DND-41 (cell line): ENCODE data around the gene SLC2A9.

Source experiments
- ATAC-seq: fragments of 200-7000 bp; cut with Tn5 transposase; 3 replicates; pipeline ENCODE4 v1.9.1; 2021; ENCODE audit warnings: low read depth; ENCODE audit not compliant: insufficient read depth
- DNase-seq: peaks from one replicate; pipeline ENCODE4 v3.0.0-alpha.2; 2020
- H2AFZ ChIP-seq: 2 replicates; pipeline ENCODE4 v1.6.0; 2012; ENCODE audit warnings: low read depth, low read length
- H3K27ac ChIP-seq: 2 replicates; pipeline ENCODE4 v1.5.1; 2012; ENCODE audit warnings: low read length, inconsistent platforms
- H3K27me3 ChIP-seq: fragments of 200-600 bp; sonication (generic); 2 replicates; pipeline ENCODE4 v1.6.0; 2012; ENCODE audit warnings: low read length, mild to moderate bottlenecking, inconsistent platforms; ENCODE audit not compliant: insufficient read depth, poor library complexity
- H3K36me3 ChIP-seq: 2 replicates; pipeline ENCODE4 v1.5.1; 2012; ENCODE audit warnings: low read length, inconsistent platforms; ENCODE audit not compliant: insufficient read depth
- H3K4me1 ChIP-seq: 2 replicates; pipeline ENCODE4 v1.5.1; 2012; ENCODE audit warnings: mild to moderate bottlenecking, low read length; ENCODE audit not compliant: insufficient read depth
- H3K4me2 ChIP-seq: 2 replicates; pipeline ENCODE4 v1.6.0; 2012; ENCODE audit warnings: mild to moderate bottlenecking, moderate library complexity, low read length, inconsistent platforms; ENCODE audit not compliant: insufficient read depth
- H3K4me3 ChIP-seq, 2 experiments: fragments of 200-600 bp in 1 of 2; shearing (Covaris generic) in 1 of 2; 2 replicates each; pipeline ENCODE4 v1.5.1; 2012 to 2016; ENCODE audit warnings: inconsistent platforms in 2 of 2, low read length in 2 of 2, mild to moderate bottlenecking in 2 of 2, low read depth in 1 of 2, moderate library complexity in 1 of 2
- H3K79me2 ChIP-seq: 2 replicates; pipeline ENCODE4 v1.6.0; 2012; ENCODE audit warnings: low read length, inconsistent platforms; ENCODE audit not compliant: insufficient read depth
- H3K9ac ChIP-seq: 2 replicates; pipeline ENCODE4 v1.6.0; 2012; ENCODE audit warnings: low read depth, mild to moderate bottlenecking, inconsistent platforms, low read length, moderate library complexity
- H3K9me3 ChIP-seq: 2 replicates; pipeline ENCODE4 v1.5.1; 2012; ENCODE audit warnings: low read length, moderate library complexity, mild to moderate bottlenecking, inconsistent platforms; ENCODE audit not compliant: insufficient read depth, severe bottlenecking
- H4K20me1 ChIP-seq: 2 replicates; pipeline ENCODE4 v1.6.0; 2012; ENCODE audit warnings: low read length; ENCODE audit not compliant: insufficient read depth
- EZH2 ChIP-seq: IDR thresholded peaks from 3 replicates; pipeline ENCODE4 v1.6.1; 2012; ENCODE audit warnings: borderline replicate concordance, low read depth, mild to moderate bottlenecking, moderate library complexity, low read length, inconsistent platforms; ENCODE audit not compliant: severe bottlenecking
- TF ChIP-seq, protein P1 (sequence below): IDR thresholded peaks from 2 replicates; pipeline ENCODE4 v1.5.1; 2012; ENCODE audit warnings: borderline replicate concordance, low read length, moderate library complexity, mild to moderate bottlenecking; ENCODE audit not compliant: poor library complexity, severe bottlenecking; ENCODE audit errors: extremely low read depth

Gene SLC2A9

DNA sequence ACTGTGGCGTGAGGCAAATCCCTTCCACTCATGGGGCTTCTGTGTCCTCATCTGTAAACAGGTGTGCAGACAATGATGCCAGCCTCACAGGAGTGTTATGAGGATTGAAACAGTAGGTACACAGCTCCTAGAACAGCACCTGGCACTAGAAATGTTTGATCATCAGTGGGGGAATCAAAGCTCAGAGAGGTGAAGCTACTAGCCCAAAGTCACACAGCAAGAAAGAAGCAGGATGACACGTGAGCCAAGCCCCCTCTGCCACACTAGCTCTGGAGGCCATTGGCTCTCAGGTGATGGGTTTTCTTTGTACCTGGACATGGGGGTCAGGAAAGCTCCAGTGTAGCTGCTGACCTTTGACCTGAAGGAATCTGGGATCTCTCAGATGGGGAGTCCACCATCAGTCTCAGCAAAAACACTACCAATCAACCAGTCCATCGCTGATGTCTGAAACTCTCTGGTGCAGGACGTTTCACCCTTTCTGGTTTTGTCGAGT, 13.4 kb upstream of the SLC2A9 start:
- no peaks in the 10 kb centered on the region for H3K4me1 ChIP-seq
- peaks cover 2% of the 10 kb centered on the region for H3K27me3 ChIP-seq
- no peak for ATAC-seq
- H3K9me3 ChIP-seq: no peaks in the 10 kb centered on the region
- H3K36me3 ChIP-seq: no peaks in the 10 kb centered on the region
- no peak overlapping the region for H3K4me2 ChIP-seq
- TF ChIP-seq, protein P1, sequence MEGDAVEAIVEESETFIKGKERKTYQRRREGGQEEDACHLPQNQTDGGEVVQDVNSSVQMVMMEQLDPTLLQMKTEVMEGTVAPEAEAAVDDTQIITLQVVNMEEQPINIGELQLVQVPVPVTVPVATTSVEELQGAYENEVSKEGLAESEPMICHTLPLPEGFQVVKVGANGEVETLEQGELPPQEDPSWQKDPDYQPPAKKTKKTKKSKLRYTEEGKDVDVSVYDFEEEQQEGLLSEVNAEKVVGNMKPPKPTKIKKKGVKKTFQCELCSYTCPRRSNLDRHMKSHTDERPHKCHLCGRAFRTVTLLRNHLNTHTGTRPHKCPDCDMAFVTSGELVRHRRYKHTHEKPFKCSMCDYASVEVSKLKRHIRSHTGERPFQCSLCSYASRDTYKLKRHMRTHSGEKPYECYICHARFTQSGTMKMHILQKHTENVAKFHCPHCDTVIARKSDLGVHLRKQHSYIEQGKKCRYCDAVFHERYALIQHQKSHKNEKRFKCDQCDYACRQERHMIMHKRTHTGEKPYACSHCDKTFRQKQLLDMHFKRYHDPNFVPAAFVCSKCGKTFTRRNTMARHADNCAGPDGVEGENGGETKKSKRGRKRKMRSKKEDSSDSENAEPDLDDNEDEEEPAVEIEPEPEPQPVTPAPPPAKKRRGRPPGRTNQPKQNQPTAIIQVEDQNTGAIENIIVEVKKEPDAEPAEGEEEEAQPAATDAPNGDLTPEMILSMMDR: no peak
- TF ChIP-seq EZH2: no peak
- H2AFZ ChIP-seq: no peak overlapping the region
- H3K4me3 ChIP-seq: no peak overlapping the region
- DNase-seq: no peak
- no peak overlapping the region for H3K27ac ChIP-seq
- no peaks in the 10 kb centered on the region for H4K20me1 ChIP-seq
- no peaks in the 10 kb centered on the region for H3K79me2 ChIP-seq
- H3K9ac ChIP-seq: no peak overlapping the region

DNA sequence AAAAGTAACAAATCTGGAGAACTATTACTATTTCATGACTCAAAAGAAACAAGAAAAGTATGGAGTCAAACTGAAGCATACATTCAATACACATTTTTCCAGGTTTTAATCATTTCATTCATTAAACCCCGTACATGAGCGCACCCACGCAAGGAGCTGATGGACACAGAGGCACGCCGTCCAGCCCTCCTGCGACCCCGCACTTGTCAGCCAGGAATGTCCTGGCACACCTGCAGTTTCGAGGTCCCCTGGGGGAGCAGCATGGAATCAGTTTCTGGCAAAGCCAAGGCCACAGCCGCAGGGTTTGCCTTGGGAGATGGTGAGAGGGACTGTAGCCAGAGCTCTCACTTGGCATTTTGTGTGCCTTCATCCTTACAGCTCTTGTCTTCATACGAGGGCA, 12.8 kb upstream of the SLC2A9 start:
- no peak overlapping the region for H2AFZ ChIP-seq
- H3K79me2 ChIP-seq: no peaks in the 10 kb centered on the region
- H3K9ac ChIP-seq: no peak overlapping the region
- H3K27ac ChIP-seq: no peak overlapping the region
- TF ChIP-seq, protein P1: no peak
- TF ChIP-seq EZH2: no peak
- DNase-seq (no peak), ATAC-seq (no peak)
- no peak overlapping the region for H3K4me2 ChIP-seq
- H4K20me1 ChIP-seq: no peaks in the 10 kb centered on the region
- H3K9me3 ChIP-seq: no peaks in the 10 kb centered on the region
- no peaks in the 10 kb centered on the region for H3K36me3 ChIP-seq
- peaks cover 2% of the 10 kb centered on the region for H3K27me3 ChIP-seq
- no peak overlapping the region for H3K4me3 ChIP-seq
- H3K4me1 ChIP-seq: no peaks in the 10 kb centered on the region

DNA sequence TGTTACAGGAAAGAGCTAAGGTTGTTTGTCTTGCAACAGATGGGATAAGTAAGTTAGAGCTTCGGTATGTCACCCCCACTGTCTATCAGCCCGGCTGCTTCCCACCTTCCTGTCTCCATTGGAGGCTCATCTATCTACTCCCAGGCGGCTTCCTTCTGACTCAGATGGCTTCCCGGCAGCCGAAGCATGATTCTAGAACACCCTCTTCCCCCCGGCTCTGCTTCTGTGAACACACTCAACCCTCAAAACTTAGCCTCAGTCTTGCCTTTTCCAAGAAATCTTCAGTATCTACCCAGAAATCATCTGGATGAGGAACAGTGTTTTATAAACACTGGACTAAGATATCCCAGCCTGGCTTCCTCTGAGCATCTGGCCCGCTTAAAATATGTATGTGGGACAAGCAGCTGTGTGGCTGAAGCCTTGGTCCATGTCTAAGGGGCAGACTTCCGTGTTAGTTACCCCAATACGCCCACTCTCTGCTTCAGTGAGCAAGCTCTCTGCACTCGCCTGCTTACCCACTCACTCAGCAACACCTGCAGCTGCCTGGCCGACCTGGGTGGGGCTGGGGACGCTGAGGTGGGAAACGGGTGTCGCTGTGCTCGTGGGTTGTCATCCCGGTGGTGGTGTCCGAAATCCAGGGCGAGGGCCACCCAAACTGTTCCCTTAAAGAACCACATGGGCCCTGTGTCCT, 12.0 kb upstream of the SLC2A9 start:
- no peaks in the 10 kb centered on the region for H3K79me2 ChIP-seq
- ATAC-seq: peak; percentile 52
- TF ChIP-seq, protein P1: no peak
- no peak for TF ChIP-seq EZH2
- no peaks in the 10 kb centered on the region for H3K9me3 ChIP-seq
- H3K4me3 ChIP-seq: no peak overlapping the region
- no peak for DNase-seq
- H3K27ac ChIP-seq: no peak overlapping the region
- no peak overlapping the region for H3K4me2 ChIP-seq
- H2AFZ ChIP-seq: no peak overlapping the region
- H3K36me3 ChIP-seq: no peaks in the 10 kb centered on the region
- H3K9ac ChIP-seq: no peak overlapping the region
- H4K20me1 ChIP-seq: no peaks in the 10 kb centered on the region
- H3K27me3 ChIP-seq: peaks cover 2% of the 10 kb centered on the region
- H3K4me1 ChIP-seq: no peaks in the 10 kb centered on the region
